Thoracic aorta (tissue), 2 donors: Measurements from ENCODE around the gene LUM. TPM values are rescaled to one million over a fixed set of nuclear protein-coding genes. Genes with fewer than 3 reads are reported as not detected.

Experiments
- ATAC-seq: fragments of 150-250 bp; one replicate; pipeline ENCODE4 v1.8.0; 2017; ENCODE audit warnings: low read depth; ENCODE audit not compliant: insufficient number of reproducible peaks, low FRiP score
- DNase-seq: peaks from one replicate; pipeline ENCODE4 v3.0.0-alpha.2; 2020; ENCODE audit warnings: low spot score
- H3K27ac ChIP-seq, 2 donors: fragments of 200-600 bp; sonication (generic); 1 replicate in 1 of 2; 2 replicates in 1 of 2; pipeline ENCODE4 v1.5.1; 2016; ENCODE audit warnings: mild to moderate bottlenecking in 2 of 2, moderate library complexity in 2 of 2
- H3K27me3 ChIP-seq: fragments of 200-600 bp; sonication (generic); replicated peaks from 2 replicates; pipeline ENCODE4 v1.6.0; 2016; ENCODE audit warnings: mild to moderate bottlenecking; ENCODE audit not compliant: insufficient read depth
- H3K36me3 ChIP-seq: fragments of 200-600 bp; sonication (generic); one replicate; pipeline ENCODE4 v1.5.1; 2016
- H3K4me1 ChIP-seq, 2 donors: fragments of 200-600 bp; sonication (generic); 1 replicate in 1 of 2; 2 replicates in 1 of 2; pipeline versions ENCODE4 v1.5.1 to v1.6.0; 2016; ENCODE audit warnings: low read depth in 2 of 2, mild to moderate bottlenecking in 1 of 2; ENCODE audit not compliant: control insufficient read depth in 1 of 2
- H3K4me3 ChIP-seq: fragments of 200-600 bp; sonication (generic); 2 replicates; pipeline ENCODE4 v1.5.1; 2016; ENCODE audit warnings: mild to moderate bottlenecking
- H3K9me3 ChIP-seq: fragments of 200-600 bp; sonication (generic); 2 replicates; pipeline ENCODE4 v1.5.1; 2016
- total RNA-seq, 2 donors: library from RNA; depleted of rRNA; stranded (reverse); fragments of >200 nt; gene quantifications; one replicate each; pipeline versions ENCODE4 v1.1.0 to v1.2.3, GENCODE V29; 2016
- TF ChIP-seq, protein P1 (sequence below): fragments of 200-600 bp; sonication (generic); IDR thresholded peaks from one replicate; pipeline ENCODE4 v1.5.1; 2019; ENCODE audit warnings: antibody characterized with exemption

LUM gene
- total RNA-seq, 2 donors from 2014 or later = 138 to 257 TPM

DNA sequence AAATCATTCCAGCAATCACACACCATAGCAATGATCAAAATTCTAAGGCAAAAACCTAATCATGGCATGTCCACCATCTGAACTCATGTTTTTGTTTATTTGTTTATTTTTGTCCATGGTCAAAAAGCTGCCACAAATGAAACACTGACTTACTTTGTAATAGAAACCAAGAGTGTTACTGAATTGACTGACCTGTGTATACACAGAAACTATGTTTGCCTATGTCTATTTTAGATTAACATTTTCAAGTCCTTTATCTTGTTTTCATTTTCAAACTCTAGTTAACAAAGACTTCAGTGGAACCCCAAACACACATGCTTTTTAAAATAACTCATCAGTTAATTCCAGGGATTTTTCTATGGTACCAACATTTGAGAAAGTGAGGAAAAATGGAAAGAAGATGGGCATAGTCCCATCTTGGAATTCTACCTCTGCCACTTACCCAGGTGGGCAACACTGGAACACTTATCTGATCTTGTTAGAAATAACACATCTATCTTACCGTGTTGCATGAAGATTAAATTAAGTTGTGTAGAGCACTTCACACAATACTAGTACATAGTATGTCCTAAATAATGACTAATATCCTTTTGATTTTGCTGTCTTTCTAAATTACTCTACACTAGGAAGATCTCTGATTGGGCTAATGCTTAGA, 6.4 kb downstream of the LUM start:
- Histone ChIP-seq H3K4me3 (no peak overlapping the region), H3K4me1 (no peaks in the 10 kb centered on the region), H3K36me3 (no peaks in the 10 kb centered on the region), H3K9me3 (no peaks in the 10 kb centered on the region), H3K27me3 (no peaks in the 10 kb centered on the region), H3K27ac (no peak overlapping the region)
- no peak for ATAC-seq
- TF ChIP-seq, protein P1, sequence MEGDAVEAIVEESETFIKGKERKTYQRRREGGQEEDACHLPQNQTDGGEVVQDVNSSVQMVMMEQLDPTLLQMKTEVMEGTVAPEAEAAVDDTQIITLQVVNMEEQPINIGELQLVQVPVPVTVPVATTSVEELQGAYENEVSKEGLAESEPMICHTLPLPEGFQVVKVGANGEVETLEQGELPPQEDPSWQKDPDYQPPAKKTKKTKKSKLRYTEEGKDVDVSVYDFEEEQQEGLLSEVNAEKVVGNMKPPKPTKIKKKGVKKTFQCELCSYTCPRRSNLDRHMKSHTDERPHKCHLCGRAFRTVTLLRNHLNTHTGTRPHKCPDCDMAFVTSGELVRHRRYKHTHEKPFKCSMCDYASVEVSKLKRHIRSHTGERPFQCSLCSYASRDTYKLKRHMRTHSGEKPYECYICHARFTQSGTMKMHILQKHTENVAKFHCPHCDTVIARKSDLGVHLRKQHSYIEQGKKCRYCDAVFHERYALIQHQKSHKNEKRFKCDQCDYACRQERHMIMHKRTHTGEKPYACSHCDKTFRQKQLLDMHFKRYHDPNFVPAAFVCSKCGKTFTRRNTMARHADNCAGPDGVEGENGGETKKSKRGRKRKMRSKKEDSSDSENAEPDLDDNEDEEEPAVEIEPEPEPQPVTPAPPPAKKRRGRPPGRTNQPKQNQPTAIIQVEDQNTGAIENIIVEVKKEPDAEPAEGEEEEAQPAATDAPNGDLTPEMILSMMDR = no peak
- no peak for DNase-seq

DNA sequence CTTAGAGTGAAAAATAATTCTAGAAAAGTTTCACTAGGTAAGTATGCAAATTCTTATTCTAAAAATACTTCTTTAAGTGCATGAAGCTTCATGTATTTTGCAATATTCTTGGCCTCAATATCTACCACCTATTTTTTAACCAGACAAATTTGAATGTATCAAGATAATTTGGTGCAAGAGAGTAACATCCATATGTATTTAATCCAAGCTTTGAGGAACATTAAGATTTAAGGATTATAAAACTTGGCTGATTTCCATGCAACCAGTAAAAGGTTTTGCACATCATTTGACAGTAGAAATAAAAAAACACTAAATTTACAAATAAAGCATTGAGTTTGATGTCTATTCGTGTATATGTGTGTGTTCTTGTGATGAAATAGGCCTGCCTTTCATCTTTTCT, 7.7 kb downstream of the LUM start:
- peaks cover under 1 to 4% of the 10 kb centered on the region in 2 donors for H3K4me1 ChIP-seq
- ATAC-seq (no peak), DNase-seq (no peak)
- TF ChIP-seq, protein P1 = no peak
- no peak overlapping the region for H3K27ac ChIP-seq
- no peak overlapping the region for H3K4me3 ChIP-seq
- no peaks in the 10 kb centered on the region for H3K36me3 ChIP-seq
- no peaks in the 10 kb centered on the region for H3K9me3 ChIP-seq
- H3K27me3 ChIP-seq = no peaks in the 10 kb centered on the region

DNA sequence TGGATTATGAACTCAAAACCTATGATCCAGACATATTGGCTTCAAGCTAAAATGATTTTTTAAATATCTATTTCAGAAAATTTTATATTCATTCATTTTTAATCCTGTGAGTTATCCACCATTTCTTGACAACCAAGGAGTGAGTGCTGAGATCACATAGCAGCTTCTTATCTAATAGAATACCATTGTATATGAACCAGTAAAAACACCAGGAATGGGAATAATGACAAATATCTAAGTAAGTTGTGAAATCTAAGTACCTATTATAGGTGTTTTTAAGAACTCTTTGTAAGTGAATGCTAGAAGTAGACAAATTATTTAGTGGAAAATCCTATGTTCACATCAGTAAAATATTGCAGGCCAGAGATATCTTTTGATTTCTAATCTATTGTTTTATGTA, 8.2 kb downstream of the LUM start:
- H3K27ac ChIP-seq = no peak overlapping the region
- no peaks in the 10 kb centered on the region for H3K27me3 ChIP-seq
- ATAC-seq = no peak
- H3K9me3 ChIP-seq = no peaks in the 10 kb centered on the region
- TF ChIP-seq, protein P1 = no peak
- H3K4me3 ChIP-seq = no peak overlapping the region
- no peak for DNase-seq
- H3K36me3 ChIP-seq = no peaks in the 10 kb centered on the region
- H3K4me1 ChIP-seq = peaks cover 5 to 7% of the 10 kb centered on the region in 2 donors

DNA sequence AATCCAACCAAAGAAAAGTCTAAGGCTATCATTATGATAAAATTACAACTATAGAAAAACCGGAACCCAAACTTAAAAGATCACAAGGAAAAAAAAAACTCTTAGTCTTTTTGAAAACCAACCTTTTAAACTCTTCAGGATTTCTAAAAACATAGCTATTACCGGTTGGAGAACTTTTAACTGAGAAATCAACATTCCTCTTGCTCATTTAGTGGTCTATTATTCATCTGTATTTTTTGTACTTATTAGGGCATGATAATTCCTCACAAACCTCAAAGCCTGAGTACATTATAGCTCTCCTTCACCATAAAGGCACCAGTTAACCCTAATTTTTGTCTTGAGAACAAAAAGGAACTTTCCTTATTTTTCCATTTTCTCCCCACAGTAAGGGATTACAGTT, 10.4 kb downstream of the LUM start:
- no peak for ATAC-seq
- DNase-seq = no peak
- H3K27ac ChIP-seq = no peak overlapping the region

DNA sequence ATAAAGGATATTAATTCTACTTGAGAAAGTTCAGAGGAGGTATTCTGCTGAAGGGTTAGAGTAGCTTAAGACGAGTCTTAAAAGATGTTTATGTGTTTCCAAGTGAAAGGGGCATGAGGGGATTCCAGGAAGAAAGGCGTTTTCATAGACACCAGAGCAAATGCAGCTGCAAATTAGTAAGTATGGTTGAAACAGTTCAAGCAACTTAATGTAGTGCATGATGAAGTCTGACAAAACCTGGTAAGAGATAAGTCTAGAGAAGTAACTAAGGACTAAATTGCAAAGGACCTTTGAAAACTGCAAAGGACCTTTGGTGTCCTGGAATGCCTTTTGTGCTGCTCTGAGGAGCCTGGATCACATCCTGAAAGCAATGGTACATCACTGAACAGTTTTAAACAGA, 11.5 kb downstream of the LUM start:
- no peak for DNase-seq
- no peaks in the 10 kb centered on the region for H3K9me3 ChIP-seq
- ATAC-seq = no peak
- H3K36me3 ChIP-seq = no peaks in the 10 kb centered on the region
- H3K27ac ChIP-seq = no peak overlapping the region
- H3K4me3 ChIP-seq = no peak overlapping the region
- H3K27me3 ChIP-seq = no peaks in the 10 kb centered on the region
- peaks cover 5 to 7% of the 10 kb centered on the region in 2 donors for H3K4me1 ChIP-seq
- TF ChIP-seq, protein P1 = no peak

More for the DNA sequence above, 10.4 kb downstream of the LUM start:
- Histone ChIP-seq H3K4me1 (peaks cover 5 to 7% of the 10 kb centered on the region in 2 donors), H3K9me3 (no peaks in the 10 kb centered on the region), H3K36me3 (no peaks in the 10 kb centered on the region), H3K4me3 (no peak overlapping the region), H3K27me3 (no peaks in the 10 kb centered on the region)
- TF ChIP-seq, protein P1 = no peak
